SK-N-MC (cell line): ENCODE results near the gene RAET1E.

Experiments
- EZH2 ChIP-seq: fragments of 200-600 bp; sonication (generic); IDR thresholded peaks from one replicate; pipeline ENCODE4 v1.6.1; 2017; ENCODE audit warnings: antibody characterized with exemption
- FOXP2 ChIP-seq: optimal IDR thresholded peaks from 2 replicates; pipeline ENCODE3; 2011; ENCODE audit warnings: mild to moderate bottlenecking, moderate library complexity; ENCODE audit not compliant: insufficient read depth; ENCODE audit errors: extremely low read length, control extremely low read depth

- TF ChIP-seq EZH2 (no peak), FOXP2 (no peak)
These were observed 43.9 kb upstream of the RAET1E start, which contains the start of gene ULBP2 for GRCh38 chr6:149941583-149942460.
